Stimulated activated naive CD8-positive, alpha-beta T cell treated with anti-CD3 and anti-CD28 coated beads, Interleukin-15, Interleukin-2, amounts not matched to agents 100 U/mL and 50 U/mL, for 24 hours (primary cell): ENCODE results near the gene KCND1.

Source experiments
- ATAC-seq: fragments of 150-1000 bp; cut with Tn5 transposase; one replicate; pipeline ENCODE4 v1.10.0; 2021
- DNase-seq: peaks from one replicate; pipeline ENCODE4 v3.0.0; 2021

Gene KCND1

DNA sequence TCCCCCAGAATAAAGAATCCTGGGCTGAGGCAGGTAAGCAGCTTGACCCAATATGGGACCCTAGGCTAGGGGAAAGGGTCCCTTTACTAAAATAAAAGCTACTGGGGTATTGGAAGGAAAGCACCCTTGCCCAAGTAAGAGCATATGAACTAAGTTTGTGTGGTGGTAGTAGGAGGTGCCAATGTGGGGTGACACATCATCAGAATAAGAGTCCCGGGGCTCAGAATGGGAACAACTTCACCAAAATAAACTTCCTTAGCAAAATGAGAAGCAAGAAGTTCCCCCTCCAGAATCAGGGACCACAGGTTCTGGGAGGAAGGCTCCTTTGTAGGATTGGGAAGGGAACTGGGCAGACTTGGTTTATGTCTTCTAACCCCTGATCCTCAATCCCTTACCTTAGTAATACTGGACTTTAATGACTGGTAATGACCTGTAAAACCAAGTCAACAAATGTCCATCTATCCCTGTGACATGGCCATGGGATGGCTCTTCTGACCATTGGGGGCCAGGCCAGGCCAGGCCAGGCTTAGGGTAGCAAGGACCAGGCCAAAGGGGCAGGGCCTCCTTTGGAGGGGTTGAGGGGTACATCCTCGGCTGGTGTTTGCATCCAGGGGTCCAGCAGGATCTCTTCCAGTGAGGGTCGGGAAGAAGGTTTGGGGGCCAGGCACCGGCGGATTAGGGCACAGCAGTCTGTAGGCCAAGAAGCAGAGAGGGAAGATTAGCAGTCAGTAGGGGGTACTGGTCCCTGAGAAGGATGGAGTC lies 57.9 kb downstream of the KCND1 start:
- DNase-seq (no peak), ATAC-seq (no peak)

DNA sequence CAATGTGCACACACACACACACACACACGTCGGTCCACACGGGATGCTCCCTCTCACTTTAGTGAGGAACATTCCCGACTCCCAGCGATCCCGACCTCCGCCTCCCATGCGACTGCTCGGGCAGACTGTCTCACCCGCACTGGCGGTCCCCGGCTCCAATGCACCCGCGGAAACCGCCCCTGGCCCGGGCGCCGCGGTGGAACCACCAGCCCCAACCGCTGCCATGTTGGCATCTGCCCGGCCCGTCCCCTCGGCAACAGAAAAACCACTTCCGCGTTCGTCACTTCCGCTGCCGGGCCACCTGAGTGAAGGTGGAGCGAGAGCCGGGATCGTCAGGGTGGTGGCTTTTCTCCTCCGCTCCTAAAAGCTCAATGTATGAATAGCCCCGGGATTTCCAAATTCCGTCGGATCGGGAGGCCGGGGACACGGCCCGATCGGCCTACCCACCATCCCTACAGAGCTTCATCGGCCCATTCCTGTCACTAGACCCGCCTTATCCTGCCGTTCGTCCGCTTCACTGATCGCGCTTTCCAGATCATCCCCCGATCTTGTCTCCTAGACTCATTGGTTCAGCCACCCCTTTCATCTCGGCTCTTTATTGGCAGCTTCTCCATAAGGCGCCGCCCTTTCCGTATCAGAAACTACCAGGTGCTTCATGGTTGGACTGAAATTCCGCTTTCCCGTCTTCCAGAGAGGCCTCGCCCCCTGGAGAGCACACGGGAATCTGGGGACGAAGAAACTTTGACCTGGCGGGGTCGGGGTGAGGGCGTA lies 60.0 kb downstream of the KCND1 start, which contains the start of gene SLC35A2:
SLC35A2 (minus strand) TSS at position 235 of the 771 bp plus-strand sequence; CDS start at position 225, 10 bp downstream.
- peak; percentile 81 for ATAC-seq
- peak; percentile 88 for DNase-seq
